Measurements from ENCODE around the gene EXOC3L1. TPM values are rescaled to one million over a fixed set of nuclear protein-coding genes. Genes with fewer than 3 reads are reported as not detected.

Gene EXOC3L1
- total RNA-seq, 1 experiment from 2014 or later = 0.30 TPM

DNA sequence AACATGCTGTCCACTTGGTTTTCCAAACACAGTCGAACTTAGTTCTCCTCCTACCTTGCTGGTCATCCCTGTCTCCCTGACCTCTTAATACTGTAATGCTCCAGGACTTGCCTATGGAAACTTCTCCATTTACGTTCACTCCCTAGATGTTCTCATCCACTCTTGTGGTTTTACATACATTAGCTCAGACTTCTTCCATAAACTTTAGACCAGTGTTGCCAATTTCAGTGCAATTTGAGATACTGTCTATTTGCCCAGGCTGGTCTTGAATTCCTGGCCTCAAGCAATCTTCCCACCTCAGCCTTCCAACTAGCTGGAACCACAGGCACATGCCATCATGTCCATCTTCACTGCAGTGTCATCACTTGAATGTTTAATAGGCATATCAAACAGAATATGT lies 7.6 kb downstream of the EXOC3L1 start:
- H3K36me3 ChIP-seq (ENCODE audit: control insufficient read depth in 1 of 2, insufficient read depth in 2 of 2, low read length in 2 of 2) = no peaks in the 10 kb centered on the region
- no peak for ATAC-seq
- no peaks in the 10 kb centered on the region for H4K20me1 ChIP-seq (ENCODE audit: insufficient read depth)
- H3K9me3 ChIP-seq (ENCODE audit: control insufficient read depth in 1 of 2, insufficient read depth in 1 of 2, low read depth in 1 of 2, low read length in 2 of 2) = no peaks in the 10 kb centered on the region
- no peak for TF ChIP-seq EZH2phosphoT487 (IDR thresholded peaks at IDR 0.05; ENCODE audit: borderline replicate concordance)
- no peak for TF ChIP-seq POLR2A (IDR thresholded peaks at IDR 0.05; ENCODE audit: borderline replicate concordance, extremely low read depth, insufficient read depth, insufficient read length)
- TF ChIP-seq TCF7L2 (IDR thresholded peaks at IDR 0.05; ENCODE audit: borderline replicate concordance, extremely low read depth, insufficient read depth, insufficient read length) = no peak
- no peak for TF ChIP-seq YY1 (IDR thresholded peaks at IDR 0.05; ENCODE audit: extremely low read depth, insufficient replicate concordance, low read depth, low read length)
- no peak for TF ChIP-seq ELF1 (IDR thresholded peaks at IDR 0.05; ENCODE audit: borderline replicate concordance, low read depth)
- no peak for TF ChIP-seq REST (IDR thresholded peaks at IDR 0.05; ENCODE audit: low read depth)
- no peak for TF ChIP-seq SRF (IDR thresholded peaks at IDR 0.05; ENCODE audit: low read depth)
- TF ChIP-seq EGR1 (IDR thresholded peaks at IDR 0.05; ENCODE audit: low read depth) = no peak
- no peak for TF ChIP-seq ZBTB33 (IDR thresholded peaks at IDR 0.05; ENCODE audit: extremely low read depth, insufficient replicate concordance, low read length)
- no peak for TF ChIP-seq MAX (IDR thresholded peaks at IDR 0.05)
- no peak for TF ChIP-seq RAD21 (IDR thresholded peaks at IDR 0.05; ENCODE audit: low read depth)
- TF ChIP-seq SP1 (IDR thresholded peaks at IDR 0.05; ENCODE audit: low read depth) = no peak
- TF ChIP-seq ATF3 (IDR thresholded peaks at IDR 0.05) = no peak
- no peak for TF ChIP-seq JUND (IDR thresholded peaks at IDR 0.05)
- no peak for TF ChIP-seq CBX3 (IDR thresholded peaks at IDR 0.05; ENCODE audit: low read depth)
- no peak overlapping the region for H3K9ac ChIP-seq (ENCODE audit: low read length)
- CTCF ChIA-PET = interaction anchor here (0.7 to 1.1 kb wide), 2 partner anchors 16 to 156 kb away, joined by 3 read pairs; no protein-coding TSS in a partner anchor
- peak overlapping the region; percentile 82 for H3K4me2 ChIP-seq (ENCODE audit: low read length)
- H3K79me2 ChIP-seq (ENCODE audit: insufficient read depth, low read length) = peaks cover 11% of the 10 kb centered on the region
- BruUV-seq (replicated peaks) = no TSS peak
- no peaks in the 10 kb centered on the region for H3K27me3 ChIP-seq (ENCODE audit: insufficient read depth, low read length)
- intact Hi-C loops (cut with micrococcal nuclease) = no loop called here
- peak overlapping the region; percentile 68 to 71; a peak in 3 of 4 replicates for H3K4me3 ChIP-seq (replicated peaks in 1 of 2; ENCODE audit: low read depth in 1 of 2, low read length in 2 of 2)
- DNase-seq (ENCODE audit: low read depth, low spot score) = no peak
- RAD21 ChIA-PET (ENCODE audit: low non-redundant PET in 1 of 2, low total read pairs in 2 of 2, uncharacterized antibody in 2 of 2, unreplicated experiment in 2 of 2) = no interaction called here
- no peaks in the 10 kb centered on the region for H3K9me2 ChIP-seq (ENCODE audit: insufficient read depth)
- H3K27ac ChIP-seq (ENCODE audit: low read depth, low read length) = no peak overlapping the region
- H3K4me1 ChIP-seq (ENCODE audit: control insufficient read depth in 1 of 2, insufficient read depth in 2 of 2, low read length in 2 of 2) = peaks cover 29 to 67% of the 10 kb centered on the region in 2 experiments
- no peak overlapping the region for H2AFZ ChIP-seq (ENCODE audit: low read depth, low read length, poor library complexity, severe bottlenecking)
- POLR2A ChIA-PET = no interaction called here

All from HCT116 (cell line).